Thyroid gland (tissue), 4 donors: ENCODE results near the gene STK38.

Source experiments
- POLR2A ChIP-seq, 2 donors: fragments of 450-650 bp; IDR thresholded peaks; one replicate each; pipeline ENCODE4 v1.6.1; 2017; ENCODE audit warnings: antibody characterized with exemption in 2 of 2, mild to moderate bottlenecking in 2 of 2, moderate library complexity in 1 of 2
- TF ChIP-seq, protein P1 (sequence below), 6 experiments: fragments of 200-600 bp in 3 of 6; fragments of 450-650 bp in 3 of 6; sonication (generic) in 3 of 6; IDR thresholded peaks; one replicate each; pipeline ENCODE4 v1.5.1; 2016 to 2019; ENCODE audit warnings: antibody characterized with exemption in 6 of 6, mild to moderate bottlenecking in 2 of 6, inconsistent platforms in 1 of 6, moderate library complexity in 1 of 6

DNA sequence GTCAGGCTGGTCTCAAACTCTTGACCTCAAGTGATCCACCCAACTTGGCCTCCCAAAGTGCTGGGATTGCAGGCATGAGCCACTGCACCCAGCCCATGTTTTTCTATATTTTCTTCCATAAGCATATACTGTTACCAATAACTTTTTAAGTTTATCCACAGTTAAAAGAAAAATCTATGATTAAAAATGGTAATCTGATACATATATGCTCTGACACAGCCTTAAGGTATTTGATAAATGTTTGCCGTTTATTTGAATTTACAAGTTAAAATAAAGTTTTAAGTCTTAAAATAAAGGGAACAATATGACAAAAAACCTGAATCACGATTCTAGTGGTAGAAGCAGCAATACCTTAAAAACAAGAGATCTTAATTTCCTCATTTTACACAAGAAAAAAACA is 5.2 kb downstream of the STK38 start:
- TF ChIP-seq, protein P1, sequence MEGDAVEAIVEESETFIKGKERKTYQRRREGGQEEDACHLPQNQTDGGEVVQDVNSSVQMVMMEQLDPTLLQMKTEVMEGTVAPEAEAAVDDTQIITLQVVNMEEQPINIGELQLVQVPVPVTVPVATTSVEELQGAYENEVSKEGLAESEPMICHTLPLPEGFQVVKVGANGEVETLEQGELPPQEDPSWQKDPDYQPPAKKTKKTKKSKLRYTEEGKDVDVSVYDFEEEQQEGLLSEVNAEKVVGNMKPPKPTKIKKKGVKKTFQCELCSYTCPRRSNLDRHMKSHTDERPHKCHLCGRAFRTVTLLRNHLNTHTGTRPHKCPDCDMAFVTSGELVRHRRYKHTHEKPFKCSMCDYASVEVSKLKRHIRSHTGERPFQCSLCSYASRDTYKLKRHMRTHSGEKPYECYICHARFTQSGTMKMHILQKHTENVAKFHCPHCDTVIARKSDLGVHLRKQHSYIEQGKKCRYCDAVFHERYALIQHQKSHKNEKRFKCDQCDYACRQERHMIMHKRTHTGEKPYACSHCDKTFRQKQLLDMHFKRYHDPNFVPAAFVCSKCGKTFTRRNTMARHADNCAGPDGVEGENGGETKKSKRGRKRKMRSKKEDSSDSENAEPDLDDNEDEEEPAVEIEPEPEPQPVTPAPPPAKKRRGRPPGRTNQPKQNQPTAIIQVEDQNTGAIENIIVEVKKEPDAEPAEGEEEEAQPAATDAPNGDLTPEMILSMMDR (IDR thresholded peaks at IDR 0.05) = no peak
- TF ChIP-seq POLR2A (IDR thresholded peaks at IDR 0.05) = no peak
